Caco-2 (cell line): ENCODE results near the gene TGM6. TPM values are rescaled to one million over a fixed set of nuclear protein-coding genes. Genes with fewer than 3 reads are reported as not detected.

Source experiments
- BruUV-seq: library from RNA; stranded (reverse); fragments of 400-500 nt; replicated peaks from 2 replicates; lab custom pipeline; 2021; lab: Mats Ljungman, UMichigan
- CTCF ChIA-PET: fragments of 300-600 bp; sonication (Branson Sonifier 250); formaldehyde crosslinking; loops from one replicate; lab custom pipeline; 2022; ENCODE audit warnings: antibody characterized with exemption; lab: Charles Lee
- POLR2A ChIA-PET: fragments of 300-600 bp; sonication (Branson Sonifier 250); formaldehyde crosslinking; loops from one replicate; lab custom pipeline; 2022; ENCODE audit warnings: antibody characterized with exemption; lab: Charles Lee
- DNase-seq, 2 experiments: peaks; one replicate each; pipeline versions ENCODE4 v3.0.0 to v3.0.0-alpha.2; 2020 to 2022
- H3K27me3 ChIP-seq: replicated peaks from 2 replicates; pipeline ENCODE4 v1.6.0; 2011; ENCODE audit warnings: low read length; ENCODE audit not compliant: control insufficient read depth, insufficient read depth
- H3K36me3 ChIP-seq: 2 replicates; pipeline ENCODE4 v1.5.1; 2011; ENCODE audit warnings: low read length; ENCODE audit not compliant: control insufficient read depth, insufficient read depth
- H3K4me1 ChIP-seq: fragments of 250-450 bp; sonication (Bioruptor Pico); 2 replicates; pipeline ENCODE4 v1.5.1; 2020; ENCODE audit warnings: mild to moderate bottlenecking
- H3K4me3 ChIP-seq: 2 replicates; pipeline ENCODE4 v1.5.1; 2011; ENCODE audit warnings: low read depth, mild to moderate bottlenecking, control low read depth, low read length
- H3K9me3 ChIP-seq: fragments of 250-450 bp; sonication (Bioruptor Pico); 2 replicates; pipeline ENCODE4 v1.5.1; 2020; ENCODE audit warnings: mild to moderate bottlenecking, moderate library complexity
- H3K27ac Mint-ChIP-seq: one replicate; pipeline ENCODE4 v1.8.0; 2022; ENCODE audit warnings: mixed read lengths; ENCODE audit not compliant: unreplicated experiment
- H3K27me3 Mint-ChIP-seq: one replicate; pipeline ENCODE4 v1.8.0; 2022; ENCODE audit warnings: mixed read lengths; ENCODE audit not compliant: insufficient read depth, unreplicated experiment
- H3K36me3 Mint-ChIP-seq: one replicate; pipeline ENCODE4 v1.8.0; 2022; ENCODE audit warnings: mild to moderate bottlenecking, mixed read lengths; ENCODE audit not compliant: insufficient read depth, unreplicated experiment
- H3K4me1 Mint-ChIP-seq: one replicate; pipeline ENCODE4 v1.8.0; 2022; ENCODE audit warnings: low read depth, mixed read lengths; ENCODE audit not compliant: unreplicated experiment
- H3K4me3 Mint-ChIP-seq: one replicate; pipeline ENCODE4 v1.8.0; 2022; ENCODE audit warnings: mild to moderate bottlenecking, moderate library complexity, mixed read lengths; ENCODE audit not compliant: unreplicated experiment
- H3K9me3 Mint-ChIP-seq: one replicate; pipeline ENCODE4 v1.8.0; 2022; ENCODE audit warnings: mixed read lengths; ENCODE audit not compliant: unreplicated experiment
- CTCF ChIP-seq, 2 experiments: fragments of 200-600 bp in 1 of 2; IDR thresholded peaks; 1 replicate in 1 of 2; 2 replicates in 1 of 2; pipeline versions ENCODE4 v1.5.1 to v1.8.0; 2011 to 2022; ENCODE audit warnings: antibody characterized with exemption in 1 of 2, control low read depth in 1 of 2, inconsistent platforms in 1 of 2, low read depth in 1 of 2, low read length in 1 of 2, mild to moderate bottlenecking in 1 of 2, moderate library complexity in 1 of 2; ENCODE audit not compliant: insufficient read depth in 1 of 2, severe bottlenecking in 1 of 2, unreplicated experiment in 1 of 2
- intact Hi-C: fragments of 100-400 bp; cut with micrococcal nuclease; formaldehyde crosslinking; loops from one replicate; pipeline ENCODE4 v1.10.0; 2022; ENCODE audit not compliant: unreplicated experiment
- total RNA-seq: library from RNA; stranded (reverse); gene quantifications from 2 replicates; pipeline ENCODE4 v1.2.3, GENCODE V29; 2022

Gene TGM6
- total RNA-seq, 1 experiment from 2014 or later: not detected

GRCh38 chr20:2429051-2429450 lies 48.4 kb downstream of the TGM6 start:
- Mint-ChIP-seq H3K9me3 (peaks cover 10% of the 10 kb centered on the region), H3K4me1 (no peaks in the 10 kb centered on the region), H3K4me3 (no peak overlapping the region), H3K36me3 (no peaks in the 10 kb centered on the region), H3K27me3 (peaks cover 15% of the 10 kb centered on the region), H3K27ac (no peak overlapping the region)
- intact Hi-C loops: no loop called here
- no peaks in the 10 kb centered on the region for H3K9me3 ChIP-seq
- CTCF ChIA-PET: no interaction called here
- no TSS peak for BruUV-seq
- no peaks in the 10 kb centered on the region for H3K4me1 ChIP-seq
- H3K36me3 ChIP-seq: no peaks in the 10 kb centered on the region
- no peaks in the 10 kb centered on the region; the same call in 1 of the 2 replicates for H3K27me3 ChIP-seq
- DNase-seq: no peak
- TF ChIP-seq CTCF (IDR thresholded peaks at IDR 0.05; ENCODE audit: insufficient read depth in 1 of 2, low read depth in 1 of 2, low read length in 1 of 2, severe bottlenecking in 1 of 2, unreplicated experiment in 1 of 2): no peak
- POLR2A ChIA-PET: no interaction called here
- H3K4me3 ChIP-seq: no peak overlapping the region

- H3K4me3 Mint-ChIP-seq: no peak overlapping the region
- peaks cover 15% of the 10 kb centered on the region for H3K27me3 Mint-ChIP-seq
- H3K36me3 Mint-ChIP-seq: no peaks in the 10 kb centered on the region
- no peaks in the 10 kb centered on the region for H3K4me1 Mint-ChIP-seq
- Histone ChIP-seq H3K27me3 (no peaks in the 10 kb centered on the region; the same call in 1 of the 2 replicates), H3K4me3 (no peak overlapping the region), H3K4me1 (no peaks in the 10 kb centered on the region), H3K9me3 (no peaks in the 10 kb centered on the region), H3K36me3 (no peaks in the 10 kb centered on the region)
- ChIA-PET POLR2A (no interaction called here), CTCF (no interaction called here)
- intact Hi-C loops: no loop called here
- BruUV-seq: no TSS peak
- peaks cover 8% of the 10 kb centered on the region for H3K9me3 Mint-ChIP-seq
- TF ChIP-seq CTCF (IDR thresholded peaks at IDR 0.05; ENCODE audit: insufficient read depth in 1 of 2, low read depth in 1 of 2, low read length in 1 of 2, severe bottlenecking in 1 of 2, unreplicated experiment in 1 of 2): no peak
- no peak for DNase-seq
- no peak overlapping the region for H3K27ac Mint-ChIP-seq
These were observed 49.8 kb downstream of the TGM6 start for GRCh38 chr20:2430538-2430937.

GRCh38 chr20:2431185-2431584 lies 50.5 kb downstream of the TGM6 start:
- no peak overlapping the region for H3K4me3 Mint-ChIP-seq
- TF ChIP-seq CTCF (IDR thresholded peaks at IDR 0.05; ENCODE audit: insufficient read depth in 1 of 2, low read depth in 1 of 2, low read length in 1 of 2, severe bottlenecking in 1 of 2, unreplicated experiment in 1 of 2): no peak
- no TSS peak for BruUV-seq
- Histone ChIP-seq H3K4me3 (no peak overlapping the region), H3K9me3 (no peaks in the 10 kb centered on the region), H3K4me1 (no peaks in the 10 kb centered on the region), H3K36me3 (no peaks in the 10 kb centered on the region), H3K27me3 (no peaks in the 10 kb centered on the region; the same call in 1 of the 2 replicates)
- H3K27ac Mint-ChIP-seq: no peak overlapping the region
- DNase-seq: no peak
- peaks cover 13% of the 10 kb centered on the region for H3K27me3 Mint-ChIP-seq
- H3K9me3 Mint-ChIP-seq: peaks cover 1% of the 10 kb centered on the region
- ChIA-PET CTCF (no interaction called here), POLR2A (no interaction called here)
- intact Hi-C loops: no loop called here
- H3K4me1 Mint-ChIP-seq: no peaks in the 10 kb centered on the region
- no peaks in the 10 kb centered on the region for H3K36me3 Mint-ChIP-seq
